SK-N-MC (cell line): ENCODE data around the gene RDH11.
A peak's percentile ranks its signal among the peaks of the same experiment; 100 is the strongest.

ENCODE experiments used
- DNase-seq: peaks from one replicate; pipeline ENCODE4 v3.0.0-alpha.2; 2011; ENCODE audit warnings: low read depth, low spot score
- H3K27ac ChIP-seq: fragments of 200-600 bp; sonication (generic); 2 replicates; pipeline ENCODE4 v1.5.1; 2016; ENCODE audit warnings: mixed run types
- H3K36me3 ChIP-seq: fragments of 200-600 bp; sonication (generic); 2 replicates; pipeline ENCODE4 v1.6.1; 2017; ENCODE audit warnings: antibody characterized with exemption, low read length, mixed read lengths; ENCODE audit not compliant: insufficient read depth
- H3K4me3 ChIP-seq: fragments of 200-600 bp; sonication (generic); 2 replicates; pipeline ENCODE4 v1.5.1; 2016
- H3K9ac ChIP-seq: fragments of 200-600 bp; sonication (generic); 2 replicates; pipeline ENCODE4 v1.8.0; 2017; ENCODE audit warnings: mixed run types, mixed read lengths; ENCODE audit not compliant: insufficient read length
- H3K9me3 ChIP-seq: fragments of 200-600 bp; sonication (generic); 2 replicates; pipeline ENCODE4 v1.6.1; 2017; ENCODE audit warnings: low read depth, mild to moderate bottlenecking, antibody characterized with exemption, low read length, moderate library complexity, mixed read lengths
- EZH2 ChIP-seq: fragments of 200-600 bp; sonication (generic); IDR thresholded peaks from one replicate; pipeline ENCODE4 v1.6.1; 2017; ENCODE audit warnings: antibody characterized with exemption
- FOXP2 ChIP-seq: optimal IDR thresholded peaks from 2 replicates; pipeline ENCODE3; 2011; ENCODE audit warnings: mild to moderate bottlenecking, moderate library complexity; ENCODE audit not compliant: insufficient read depth; ENCODE audit errors: extremely low read length, control extremely low read depth
- POLR2AphosphoS5 ChIP-seq: IDR thresholded peaks from 2 replicates; pipeline ENCODE4 v1.6.1; 2012; ENCODE audit warnings: mild to moderate bottlenecking, low read depth, low read length, borderline replicate concordance

Gene RDH11

DNA sequence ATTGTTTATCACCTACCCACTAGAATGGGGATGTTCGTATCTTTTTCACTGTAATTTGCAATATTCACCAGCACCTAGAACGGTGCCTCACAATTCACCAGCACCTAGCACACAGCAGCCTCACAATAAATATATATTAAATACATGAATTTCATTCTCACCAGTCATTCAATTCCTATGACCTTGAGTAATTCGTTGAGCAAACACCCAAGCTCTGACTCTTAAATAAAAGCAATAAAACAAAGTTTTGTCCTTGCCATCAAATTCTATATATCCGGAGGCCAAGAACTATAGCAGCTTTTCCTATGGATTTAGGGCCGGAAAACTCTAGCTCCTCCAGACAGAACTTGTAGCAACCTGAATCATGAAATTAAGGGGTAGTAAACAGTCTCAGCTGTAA is 22.1 kb downstream of the RDH11 start:
- TF ChIP-seq EZH2 (no peak), POLR2AphosphoS5 (no peak), FOXP2 (no peak)
- no peak overlapping the region for H3K27ac ChIP-seq
- peak overlapping the region; percentile 95 for H3K4me3 ChIP-seq
- H3K36me3 ChIP-seq: peaks cover 13% of the 10 kb centered on the region
- DNase-seq: no peak
- no peaks in the 10 kb centered on the region for H3K9me3 ChIP-seq
- H3K9ac ChIP-seq: peak overlapping the region; percentile 99

DNA sequence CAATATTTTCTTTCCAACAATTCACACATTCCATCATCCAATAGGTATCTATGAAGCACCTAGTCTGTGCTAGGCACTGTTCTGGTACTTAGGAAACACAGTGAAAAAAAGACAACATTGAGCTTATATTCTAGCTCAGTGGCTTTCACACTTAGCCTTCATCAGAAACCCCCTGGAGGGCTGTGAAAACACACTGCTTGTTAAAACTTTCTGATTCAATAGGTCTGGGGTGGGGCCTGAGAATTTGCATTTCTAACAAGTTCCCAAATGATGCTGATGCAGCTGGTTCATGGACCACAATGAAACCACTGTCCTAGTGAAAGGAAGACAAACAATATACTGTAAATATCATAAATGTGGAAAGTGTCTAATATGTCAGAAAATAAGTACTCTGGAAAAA is 27.0 kb downstream of the RDH11 start:
- Histone ChIP-seq H3K4me3 (no peak overlapping the region), H3K27ac (no peak overlapping the region), H3K36me3 (no peaks in the 10 kb centered on the region), H3K9me3 (no peaks in the 10 kb centered on the region), H3K9ac (no peak overlapping the region)
- DNase-seq: no peak
- TF ChIP-seq EZH2: no peak
- no peak for TF ChIP-seq FOXP2
- no peak for TF ChIP-seq POLR2AphosphoS5

DNA sequence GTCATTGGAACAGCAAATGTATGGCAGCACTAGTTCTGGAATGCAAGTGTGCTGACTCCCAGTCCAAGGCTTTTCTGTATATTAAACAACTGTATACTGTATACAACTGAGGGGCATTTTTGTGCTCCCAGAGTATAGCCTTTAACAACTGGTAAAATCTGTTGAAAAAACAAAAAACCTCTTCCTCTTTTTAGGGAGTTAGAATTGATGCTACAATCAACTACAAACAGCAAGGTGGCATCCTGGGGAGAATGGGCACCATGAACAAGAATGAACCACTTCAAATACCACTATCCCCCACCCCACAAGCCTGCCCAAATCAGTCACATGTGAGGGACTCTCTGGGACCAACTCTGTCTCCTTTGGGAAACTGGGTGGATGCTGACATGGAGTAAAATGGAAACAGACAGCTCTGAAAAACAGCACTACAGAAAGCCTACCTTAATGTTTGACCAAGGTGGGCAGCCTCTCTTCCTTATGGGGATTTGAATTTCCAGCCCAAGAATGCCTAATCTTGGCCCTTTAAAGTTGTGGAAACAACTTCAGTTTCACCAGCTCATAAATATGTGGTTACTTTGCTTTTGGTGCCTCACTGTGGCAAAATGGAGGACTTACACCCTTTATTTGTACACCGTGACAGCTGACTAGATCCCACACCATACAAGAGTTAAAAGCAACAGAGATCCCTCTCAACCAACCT is 28.7 kb downstream of the RDH11 start:
- TF ChIP-seq FOXP2 (no peak), EZH2 (no peak)
- peak; percentile 58 for DNase-seq
- H3K9me3 ChIP-seq: no peaks in the 10 kb centered on the region
- peak overlapping the region; percentile 48 for H3K9ac ChIP-seq
- peak overlapping the region; percentile 64; the same call in 1 of the 2 replicates for H3K27ac ChIP-seq
- no peaks in the 10 kb centered on the region for H3K36me3 ChIP-seq
- no peak overlapping the region for H3K4me3 ChIP-seq

DNA sequence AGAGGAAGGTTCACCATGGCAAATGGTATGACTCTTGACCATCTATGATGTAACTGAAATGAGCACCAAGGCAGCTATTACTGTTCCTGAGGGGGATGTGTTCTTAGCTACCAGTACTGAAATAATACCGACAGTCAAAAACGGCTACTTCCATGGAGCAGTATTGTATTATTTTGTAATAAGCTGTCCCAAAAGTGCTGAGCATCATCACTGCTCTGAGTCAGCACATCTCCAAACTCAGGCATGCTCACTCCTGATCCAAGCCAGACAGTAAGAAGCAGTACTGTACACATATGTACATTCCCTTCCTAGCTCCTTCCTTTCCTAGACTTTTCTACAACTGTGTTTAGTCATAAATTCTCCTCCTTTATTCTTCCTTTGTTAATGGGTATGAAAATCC is 29.7 kb downstream of the RDH11 start:
- DNase-seq: no peak
- Histone ChIP-seq H3K9ac (peak overlapping the region; percentile 48), H3K27ac (peak overlapping the region; percentile 64), H3K4me3 (no peak overlapping the region), H3K36me3 (no peaks in the 10 kb centered on the region), H3K9me3 (no peaks in the 10 kb centered on the region)
- TF ChIP-seq POLR2AphosphoS5 (no peak), FOXP2 (no peak), EZH2 (no peak)

DNA sequence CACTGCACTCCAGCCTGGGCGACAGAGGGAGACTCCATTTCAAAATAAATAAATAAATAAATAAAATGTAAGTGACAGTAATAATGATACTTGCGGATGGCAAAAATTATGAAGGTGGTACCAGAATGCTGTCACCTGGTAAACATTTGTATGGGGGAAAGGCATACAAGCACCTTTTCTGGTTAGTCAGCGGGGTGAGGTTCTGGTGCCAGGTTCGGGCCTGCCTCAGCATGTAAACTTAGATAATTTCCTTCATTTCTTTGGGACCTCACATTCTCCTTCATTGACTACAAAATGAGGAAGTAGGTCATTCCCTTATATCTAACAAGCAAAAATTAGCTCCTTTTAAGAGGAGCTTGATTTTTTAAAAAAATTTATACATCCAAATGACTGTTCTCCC is 31.9 kb downstream of the RDH11 start:
- Histone ChIP-seq H3K36me3 (0 out of 2 replicates have a peak, but pooled peaks cover 3% of the 10 kb centered on the region), H3K4me3 (no peak overlapping the region), H3K9me3 (no peaks in the 10 kb centered on the region), H3K27ac (no peak overlapping the region), H3K9ac (no peak overlapping the region)
- DNase-seq: no peak
- TF ChIP-seq EZH2 (no peak), FOXP2 (no peak), POLR2AphosphoS5 (no peak)

DNA sequence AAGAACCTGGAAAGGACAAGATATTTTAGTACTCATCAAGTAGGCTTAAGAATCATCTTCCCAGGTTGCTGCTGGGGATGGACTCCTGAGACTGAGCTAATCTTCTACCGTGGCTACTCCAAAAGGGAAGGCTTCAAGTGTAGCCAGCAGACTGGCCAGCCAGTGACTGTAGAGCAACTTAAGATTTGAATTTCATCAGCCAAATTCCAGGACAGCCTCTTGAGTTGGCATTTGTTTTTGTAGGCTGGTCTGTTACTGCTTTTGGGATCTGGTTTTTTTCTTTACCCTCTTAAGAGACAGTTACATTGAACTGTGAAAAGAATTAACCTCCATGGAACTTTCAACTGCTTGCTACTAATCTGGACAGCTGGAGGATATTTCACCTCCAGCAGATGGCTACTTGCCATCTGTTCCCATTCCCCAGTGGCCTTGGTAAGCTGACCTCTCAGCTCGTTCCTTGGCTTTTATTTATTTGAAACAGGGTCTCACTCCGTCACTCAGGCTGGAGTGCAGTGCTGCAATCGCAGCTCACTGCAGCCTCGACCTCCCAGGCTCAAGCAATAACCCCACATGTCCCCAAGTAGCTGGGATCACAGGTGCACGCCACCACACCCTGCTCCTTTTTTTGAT is 41.8 kb downstream of the RDH11 start:
- H3K4me3 ChIP-seq: no peak overlapping the region
- H3K9me3 ChIP-seq: no peaks in the 10 kb centered on the region
- no peak overlapping the region for H3K9ac ChIP-seq
- no peak for DNase-seq
- H3K27ac ChIP-seq: peak overlapping the region; percentile 33; the same call in 1 of the 2 replicates
- peaks cover 83% of the 10 kb centered on the region for H3K36me3 ChIP-seq
- TF ChIP-seq FOXP2: no peak
- no peak for TF ChIP-seq POLR2AphosphoS5
- no peak for TF ChIP-seq EZH2

DNA sequence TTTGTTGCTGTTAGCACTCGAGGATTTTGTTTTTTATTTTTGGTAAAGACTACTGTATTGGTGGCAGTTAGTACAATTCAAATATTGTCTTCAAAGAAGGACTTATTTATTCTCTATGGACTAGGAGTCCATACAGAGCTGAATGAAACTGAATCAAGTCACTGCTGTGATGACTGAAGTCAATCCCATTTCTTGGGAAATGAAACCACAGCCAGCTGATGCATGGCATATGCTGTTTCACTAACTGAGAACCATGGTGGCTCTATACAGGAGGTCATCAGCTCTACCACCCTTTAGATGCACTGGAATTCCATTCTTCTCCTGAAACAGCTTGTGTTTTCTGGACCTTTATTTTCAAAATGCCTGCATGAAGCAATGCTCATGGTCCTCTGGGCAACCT is 43.4 kb downstream of the RDH11 start:
- peaks cover 93% of the 10 kb centered on the region for H3K36me3 ChIP-seq
- DNase-seq: no peak

DNA sequence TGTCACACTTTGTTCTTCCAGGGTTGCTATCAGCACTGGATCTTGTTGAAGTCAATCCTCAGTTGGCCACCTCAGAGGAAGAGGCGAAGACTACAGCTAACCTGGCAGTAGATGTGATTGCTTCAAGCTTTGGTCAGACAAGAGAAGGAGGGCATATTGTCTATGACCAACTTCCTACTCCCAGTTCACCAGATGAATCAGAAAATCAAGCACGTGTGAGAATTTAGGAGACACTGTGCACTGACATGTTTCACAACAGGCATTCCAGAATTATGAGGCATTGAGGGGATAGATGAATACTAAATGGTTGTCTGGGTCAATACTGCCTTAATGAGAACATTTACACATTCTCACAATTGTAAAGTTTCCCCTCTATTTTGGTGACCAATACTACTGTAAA is 44.9 kb downstream of the RDH11 start:
- Histone ChIP-seq H3K9ac (no peak overlapping the region), H3K36me3 (peaks cover 92% of the 10 kb centered on the region), H3K27ac (no peak overlapping the region), H3K4me3 (no peak overlapping the region), H3K9me3 (no peaks in the 10 kb centered on the region)
- TF ChIP-seq EZH2: no peak
- no peak for TF ChIP-seq FOXP2
- TF ChIP-seq POLR2AphosphoS5: no peak
- no peak for DNase-seq

More for the DNA sequence above, 43.4 kb downstream of the RDH11 start:
- no peak for TF ChIP-seq FOXP2
- Histone ChIP-seq H3K9ac (no peak overlapping the region), H3K9me3 (no peaks in the 10 kb centered on the region), H3K27ac (no peak overlapping the region), H3K4me3 (no peak overlapping the region)

DNA sequence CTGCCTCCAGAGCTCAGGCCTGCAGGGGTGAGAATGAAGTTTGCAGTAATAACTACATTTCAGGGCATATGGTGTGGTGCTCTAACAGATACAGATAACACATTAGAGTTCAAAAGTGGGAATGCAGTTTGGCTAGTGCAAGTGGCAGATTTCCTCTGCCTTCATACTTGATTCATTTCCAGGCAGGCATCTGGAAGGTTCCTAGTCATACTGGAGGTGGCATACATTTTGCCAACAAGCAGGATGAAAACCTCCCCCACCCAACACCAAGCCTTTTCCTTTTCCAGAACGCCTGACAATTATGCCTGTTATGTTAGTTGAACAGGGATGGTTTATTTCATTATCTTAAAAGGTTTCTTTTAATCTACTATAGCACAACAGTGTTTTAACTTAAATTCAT is 45.4 kb downstream of the RDH11 start:
- no peak for TF ChIP-seq FOXP2
- TF ChIP-seq POLR2AphosphoS5: no peak
- TF ChIP-seq EZH2: no peak
- peaks cover 91% of the 10 kb centered on the region for H3K36me3 ChIP-seq
- H3K4me3 ChIP-seq: no peak overlapping the region
- no peak overlapping the region for H3K27ac ChIP-seq
- no peak for DNase-seq
- no peaks in the 10 kb centered on the region for H3K9me3 ChIP-seq
- H3K9ac ChIP-seq: no peak overlapping the region
